Activated CD8-positive, alpha-beta T cell treated with anti-CD3 and anti-CD28 coated beads for 36 hours (primary cell): ENCODE results near the gene RABGAP1L. TPM values are rescaled to one million over a fixed set of nuclear protein-coding genes. Genes with fewer than 3 reads are reported as not detected.

ENCODE experiments used
- ATAC-seq: fragments of 200-7000 bp; cut with Tn5 transposase; one replicate; pipeline ENCODE4 v1.10.0; 2021; ENCODE audit warnings: mild to moderate bottlenecking, moderate library complexity
- CTCF ChIA-PET: fragments of 350-600 bp; sonication (Branson Sonifier 250); formaldehyde crosslinking; loops from one replicate; lab custom pipeline; 2021; ENCODE audit warnings: antibody characterized with exemption; lab: Charles Lee
- POLR2A ChIA-PET: fragments of 350-600 bp; sonication (Branson Sonifier 250); formaldehyde crosslinking; loops from one replicate; lab custom pipeline; 2021; ENCODE audit warnings: antibody characterized with exemption; lab: Charles Lee
- DNase-seq: peaks from one replicate; pipeline ENCODE4 v3.0.0-alpha.2; 2020
- H3K27ac Mint-ChIP-seq: one replicate; pipeline ENCODE4 v1.8.0; 2021; ENCODE audit warnings: mild to moderate bottlenecking, mixed read lengths
- H3K27me3 Mint-ChIP-seq: one replicate; pipeline ENCODE4 v1.8.0; 2021; ENCODE audit warnings: mixed read lengths
- H3K36me3 Mint-ChIP-seq: one replicate; pipeline ENCODE4 v1.8.0; 2021; ENCODE audit warnings: low read depth, mixed read lengths
- H3K4me1 Mint-ChIP-seq: one replicate; pipeline ENCODE4 v1.8.0; 2021; ENCODE audit warnings: low read depth, mixed read lengths
- H3K4me3 Mint-ChIP-seq: one replicate; pipeline ENCODE4 v1.8.0; 2021; ENCODE audit warnings: mild to moderate bottlenecking, moderate library complexity, mixed read lengths
- H3K9me3 Mint-ChIP-seq: one replicate; pipeline ENCODE4 v1.8.0; 2021; ENCODE audit warnings: mixed read lengths
- CTCF ChIP-seq: fragments of 200-600 bp; IDR thresholded peaks from one replicate; pipeline ENCODE4 v1.8.0; 2022; ENCODE audit warnings: antibody characterized with exemption, mild to moderate bottlenecking
- intact Hi-C: fragments of 100-400 bp; cut with micrococcal nuclease; formaldehyde crosslinking; loops from one replicate; pipeline ENCODE4 v1.10.0; 2022
- total RNA-seq, 2 experiments: library from RNA; stranded (reverse); gene quantifications; one replicate each; pipeline ENCODE4 v1.2.3, GENCODE V29; 2021

The RABGAP1L gene
- total RNA-seq, 2 experiments from 2014 or later, result 26.9 to 29.4 TPM

GRCh38 chr1:174902531-174903099, 743.3 kb downstream of the RABGAP1L start:
- no peak for TF ChIP-seq CTCF
- H3K4me1 Mint-ChIP-seq, result no peaks in the 10 kb centered on the region
- CTCF ChIA-PET, result interaction anchor here (0.7 to 1.2 kb wide), 3 partner anchors 12 to 93 kb away, joined by 3 read pairs; no protein-coding TSS in a partner anchor
- no peak overlapping the region for H3K4me3 Mint-ChIP-seq
- H3K9me3 Mint-ChIP-seq, result peaks cover 16% of the 10 kb centered on the region
- ATAC-seq, result no peak
- H3K27ac Mint-ChIP-seq, result no peak overlapping the region
- peaks cover 24% of the 10 kb centered on the region for H3K36me3 Mint-ChIP-seq
- intact Hi-C loops, result no loop called here
- POLR2A ChIA-PET, result interaction anchor here (1.1 kb wide), 1 partner anchor 97 kb away, joined by 3 read pairs; no protein-coding TSS in a partner anchor
- no peak for DNase-seq
- H3K27me3 Mint-ChIP-seq, result no peaks in the 10 kb centered on the region

GRCh38 chr1:174911606-174912005, 752.3 kb downstream of the RABGAP1L start:
- Mint-ChIP-seq H3K4me3 (no peak overlapping the region), H3K27me3 (no peaks in the 10 kb centered on the region), H3K9me3 (peaks cover 9% of the 10 kb centered on the region), H3K36me3 (peaks cover 8% of the 10 kb centered on the region), H3K4me1 (peaks cover 36% of the 10 kb centered on the region), H3K27ac (peak overlapping the region; percentile 10)
- TF ChIP-seq CTCF, result no peak
- ChIA-PET CTCF (interaction anchor here (1.4 to 2.6 kb wide), 3 partner anchors 59 to 88 kb away, joined by 3 to 9 read pairs (median 9); partner anchors contain the start of gene CACYBP), POLR2A (interaction anchor here (0.8 to 2.6 kb wide), 2 partner anchors 28 to 112 kb away, joined by 3 to 10 read pairs; no protein-coding TSS in a partner anchor)
- ATAC-seq (no peak), DNase-seq (no peak)
- intact Hi-C loops, result no loop called here

- ATAC-seq (peak; percentile 87), DNase-seq (peak; percentile 67)
- no peak overlapping the region for H3K4me3 Mint-ChIP-seq
- H3K4me1 Mint-ChIP-seq, result peaks cover 40% of the 10 kb centered on the region
- POLR2A ChIA-PET, result interaction anchor here (0.7 to 2.6 kb wide), 4 partner anchors 10 to 112 kb away, joined by 3 to 10 read pairs (median 4); partner anchors contain the start of gene CACYBP
- H3K27me3 Mint-ChIP-seq, result no peaks in the 10 kb centered on the region
- peak overlapping the region; percentile 57 for H3K27ac Mint-ChIP-seq
- intact Hi-C loops, result no loop called here
- no peak for TF ChIP-seq CTCF
- H3K36me3 Mint-ChIP-seq, result peaks cover 5% of the 10 kb centered on the region
- CTCF ChIA-PET, result interaction anchor here (1.4 to 2.6 kb wide), 2 partner anchors 59 to 71 kb away, joined by 3 to 9 read pairs; no protein-coding TSS in a partner anchor
- H3K9me3 Mint-ChIP-seq, result peaks cover 5% of the 10 kb centered on the region
Measured at GRCh38 chr1:174912264-174912663, 752.9 kb downstream of the RABGAP1L start.

- intact Hi-C loops, result no loop called here
- ChIA-PET POLR2A (interaction anchor here (0.6 to 2.6 kb wide), 4 partner anchors 9 to 113 kb away, joined by 3 to 10 read pairs (median 3); partner anchors contain the start of gene CACYBP), CTCF (interaction anchor here (0.9 to 2.6 kb wide), 2 partner anchors 14 to 70 kb away, joined by 3 to 9 read pairs; no protein-coding TSS in a partner anchor)
- Mint-ChIP-seq H3K4me3 (no peak overlapping the region), H3K9me3 (no peaks in the 10 kb centered on the region), H3K27me3 (no peaks in the 10 kb centered on the region), H3K36me3 (no peaks in the 10 kb centered on the region), H3K4me1 (peaks cover 40% of the 10 kb centered on the region), H3K27ac (no peak overlapping the region)
- no peak for TF ChIP-seq CTCF
- no peak for ATAC-seq
- DNase-seq, result no peak
Measured at GRCh38 chr1:174913225-174913903, 754.0 kb downstream of the RABGAP1L start.

GRCh38 chr1:174914991-174915390, 755.7 kb downstream of the RABGAP1L start:
- no peaks in the 10 kb centered on the region for H3K27me3 Mint-ChIP-seq
- H3K36me3 Mint-ChIP-seq, result peaks cover under 1% of the 10 kb centered on the region
- TF ChIP-seq CTCF, result no peak
- H3K9me3 Mint-ChIP-seq, result peaks cover 3% of the 10 kb centered on the region
- DNase-seq (no peak), ATAC-seq (no peak)
- intact Hi-C loops, result no loop called here
- no peak overlapping the region for H3K27ac Mint-ChIP-seq
- H3K4me1 Mint-ChIP-seq, result peaks cover 33% of the 10 kb centered on the region
- POLR2A ChIA-PET, result no interaction called here
- H3K4me3 Mint-ChIP-seq, result no peak overlapping the region
- CTCF ChIA-PET, result no interaction called here
